ENCODE data around the gene PGM2L1. TPM values are rescaled to one million over a fixed set of nuclear protein-coding genes. Genes with fewer than 3 reads are reported as not detected.

PGM2L1 gene
- total RNA-seq, result 1 to 10 TPM in 2 of 4 donors, under 1 TPM in 2; 0.42 to 2.0 (median 0.89) TPM

DNA sequence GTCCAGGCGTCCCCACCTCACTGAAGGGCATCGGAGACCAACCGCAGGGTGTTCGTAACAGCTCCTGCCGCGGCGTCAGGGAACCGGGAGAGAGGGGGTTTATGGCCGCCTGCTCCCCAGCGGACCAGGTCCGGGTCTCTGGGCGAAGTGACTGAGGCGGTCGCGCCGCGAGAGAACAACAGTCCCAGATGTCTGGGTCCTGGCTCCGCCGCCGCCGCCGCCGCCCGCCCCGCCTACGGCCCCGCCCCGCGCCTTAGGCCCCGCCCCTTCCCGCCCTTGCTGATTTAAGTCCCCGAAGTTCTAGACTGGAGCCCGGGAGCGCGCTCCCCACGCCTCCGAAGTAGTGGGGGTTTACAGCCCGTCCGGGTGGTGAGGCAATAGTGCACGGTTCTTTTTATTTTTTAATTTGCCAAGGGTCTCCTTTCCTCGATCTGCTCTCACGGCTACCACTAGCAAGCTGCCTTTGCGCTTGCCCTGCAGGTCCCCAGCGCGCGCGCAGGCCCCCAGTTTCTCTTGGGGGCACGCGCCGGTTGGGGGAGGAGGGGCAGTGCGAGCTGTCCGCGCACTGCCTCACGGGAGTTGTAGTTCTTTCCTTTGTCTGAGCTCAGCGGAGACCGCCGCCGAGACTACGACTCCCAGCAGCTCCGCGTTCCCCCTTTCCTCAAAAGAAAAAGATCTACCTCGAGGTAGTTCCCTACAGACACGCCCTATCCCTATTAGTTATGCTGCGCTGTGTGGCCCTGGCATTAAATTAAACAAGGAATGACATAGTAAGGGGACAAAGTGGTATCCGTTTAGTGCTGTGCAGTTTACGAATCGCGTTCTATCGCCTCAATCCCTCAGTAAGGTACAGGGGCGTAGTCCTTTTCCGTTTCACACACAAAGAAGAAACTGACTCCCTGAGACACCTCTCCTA, at the start of gene PGM2L1:
Gene PGM2L1, minus strand, starts transcription at position 190 of the 916 bp plus-strand sequence. CDS start 272 bp downstream, outside the sequence.
- peak; percentile 85 for DNase-seq
- H3K27me3 ChIP-seq, result no peaks in the 10 kb centered on the region
- intact Hi-C loops (cut with DNase I), result loop anchor here (10.0 kb wide), 1 partner anchor 166 kb away; no protein-coding TSS in a partner anchor
- H3K4me3 ChIP-seq, result peak within 1 kb of the TSS; percentile 71 to 88 (median 79)
- peak in 3 of 4 donors; percentile 43 to 59 (median 50) for TF ChIP-seq POLR2A (IDR thresholded peaks at IDR 0.05)
- TF ChIP-seq, protein P1, sequence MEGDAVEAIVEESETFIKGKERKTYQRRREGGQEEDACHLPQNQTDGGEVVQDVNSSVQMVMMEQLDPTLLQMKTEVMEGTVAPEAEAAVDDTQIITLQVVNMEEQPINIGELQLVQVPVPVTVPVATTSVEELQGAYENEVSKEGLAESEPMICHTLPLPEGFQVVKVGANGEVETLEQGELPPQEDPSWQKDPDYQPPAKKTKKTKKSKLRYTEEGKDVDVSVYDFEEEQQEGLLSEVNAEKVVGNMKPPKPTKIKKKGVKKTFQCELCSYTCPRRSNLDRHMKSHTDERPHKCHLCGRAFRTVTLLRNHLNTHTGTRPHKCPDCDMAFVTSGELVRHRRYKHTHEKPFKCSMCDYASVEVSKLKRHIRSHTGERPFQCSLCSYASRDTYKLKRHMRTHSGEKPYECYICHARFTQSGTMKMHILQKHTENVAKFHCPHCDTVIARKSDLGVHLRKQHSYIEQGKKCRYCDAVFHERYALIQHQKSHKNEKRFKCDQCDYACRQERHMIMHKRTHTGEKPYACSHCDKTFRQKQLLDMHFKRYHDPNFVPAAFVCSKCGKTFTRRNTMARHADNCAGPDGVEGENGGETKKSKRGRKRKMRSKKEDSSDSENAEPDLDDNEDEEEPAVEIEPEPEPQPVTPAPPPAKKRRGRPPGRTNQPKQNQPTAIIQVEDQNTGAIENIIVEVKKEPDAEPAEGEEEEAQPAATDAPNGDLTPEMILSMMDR (IDR thresholded peaks at IDR 0.05), result peak in 1 of 6 experiments; percentile 25
- H3K27ac ChIP-seq, result peak within 1 kb of the TSS; percentile 84 to 94 (median 89)
- H3K4me1 ChIP-seq, result peaks cover 0 to 20% (median 9%) of the 10 kb centered on the region in 3 donors
- H3K36me3 ChIP-seq, result no peaks in the 10 kb centered on the region
- WGBS, 2 donors, result 0% methylated on average over 24 to 26 of the region's 71 CpGs
- H3K9me3 ChIP-seq, result no peaks in the 10 kb centered on the region

DNA sequence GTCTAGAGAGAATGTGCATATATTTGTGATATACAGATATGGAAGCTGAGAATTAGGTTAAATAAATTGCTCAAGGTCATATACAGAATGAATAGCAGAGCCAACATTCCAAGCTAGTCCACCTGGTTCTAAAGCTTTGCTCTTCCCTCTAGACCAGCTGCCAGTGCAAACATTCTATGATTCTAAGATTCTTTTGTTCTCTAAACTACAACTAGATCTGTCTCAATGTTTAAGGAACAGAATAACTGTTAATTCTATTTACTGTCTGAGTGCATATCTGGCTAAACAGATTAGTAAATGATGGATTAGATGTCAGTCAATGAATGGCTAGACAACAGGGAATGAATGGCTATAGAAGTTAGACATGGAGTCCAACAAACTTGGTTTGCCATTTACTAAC, 49.5 kb upstream of the PGM2L1 start:
- H3K36me3 ChIP-seq, result no peaks in the 10 kb centered on the region
- no peak overlapping the region for H3K27ac ChIP-seq
- no peaks in the 10 kb centered on the region for H3K9me3 ChIP-seq
- H3K4me3 ChIP-seq, result no peak overlapping the region
- no peaks in the 10 kb centered on the region for H3K27me3 ChIP-seq
- H3K4me1 ChIP-seq, result peaks cover 0 to 40% (median 9%) of the 10 kb centered on the region in 3 donors
- no peak for TF ChIP-seq POLR2A (IDR thresholded peaks at IDR 0.05)
- intact Hi-C loops (cut with DNase I), result loop anchor here (5.0 kb wide), 2 partner anchors 55 to 190 kb away; no protein-coding TSS in a partner anchor
- no peak for DNase-seq

DNA sequence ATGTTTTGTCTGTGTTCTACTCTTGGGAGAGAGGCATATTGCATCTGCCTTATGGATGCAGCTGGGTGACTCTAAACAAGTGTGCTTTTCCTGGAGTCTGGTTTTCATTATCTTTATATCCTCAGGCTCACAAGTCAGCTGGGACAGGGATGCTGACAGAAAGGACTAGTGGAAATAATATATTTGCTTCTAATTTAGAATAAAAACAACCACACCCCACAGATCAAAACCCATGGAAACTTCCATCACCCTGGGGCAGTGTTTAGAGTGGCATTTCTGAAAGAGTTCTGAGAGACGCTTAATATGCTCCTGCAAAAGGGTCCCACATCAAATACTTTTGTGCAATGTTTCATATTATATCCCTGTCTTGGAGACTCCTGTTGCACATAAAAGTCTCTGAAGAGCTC, 48.3 kb upstream of the PGM2L1 start:
- H3K4me1 ChIP-seq, result peaks cover 0 to 47% (median 10%) of the 10 kb centered on the region in 3 donors
- TF ChIP-seq, protein P1 (IDR thresholded peaks at IDR 0.05), result no peak
- no peak for TF ChIP-seq POLR2A (IDR thresholded peaks at IDR 0.05)
- no peak overlapping the region for H3K4me3 ChIP-seq
- H3K9me3 ChIP-seq, result no peaks in the 10 kb centered on the region
- 50 to 88% methylated on average over 1 of the region's 1 CpG for WGBS, 2 donors
- intact Hi-C loops (cut with DNase I), result loop anchor here (5.0 kb wide), 2 partner anchors 54 to 189 kb away; no protein-coding TSS in a partner anchor
- no peaks in the 10 kb centered on the region for H3K36me3 ChIP-seq
- H3K27me3 ChIP-seq, result no peaks in the 10 kb centered on the region
- DNase-seq, result no peak
- no peak overlapping the region for H3K27ac ChIP-seq

DNA sequence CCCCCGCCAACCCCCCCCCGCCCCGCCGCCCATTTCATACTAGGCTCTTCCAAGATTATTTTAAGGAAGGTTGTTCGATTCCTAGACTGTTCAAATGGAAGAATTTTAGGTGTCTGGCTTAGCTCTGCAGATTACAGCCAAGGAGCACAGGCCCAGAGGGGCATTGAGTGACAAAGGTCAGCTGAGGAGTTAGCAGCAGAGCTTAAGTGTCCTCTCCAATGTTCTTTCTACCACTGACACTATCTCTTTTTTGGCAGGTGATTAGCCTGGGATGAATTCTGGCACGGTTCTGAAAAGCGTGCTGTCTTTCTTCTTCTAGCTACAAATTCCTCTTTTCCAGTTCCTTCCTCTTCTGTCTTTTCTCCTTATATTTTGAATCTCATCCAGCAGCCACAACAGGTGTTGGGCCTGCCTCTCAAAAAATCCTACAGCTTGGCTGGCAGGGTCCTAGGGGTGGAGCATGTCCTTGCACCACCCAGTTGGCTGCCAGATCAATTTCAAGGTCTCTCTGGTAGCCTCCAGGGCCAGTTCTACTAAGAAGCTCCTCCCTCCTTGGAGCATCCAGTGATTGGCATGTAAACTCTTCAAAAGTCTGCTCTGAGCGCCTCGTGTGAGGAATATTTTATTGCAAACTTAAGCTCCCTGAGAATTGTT, 46.1 kb upstream of the PGM2L1 start:
- H3K36me3 ChIP-seq, result no peaks in the 10 kb centered on the region
- intact Hi-C loops (cut with DNase I), result no loop called here
- peaks cover 0 to 42% (median 10%) of the 10 kb centered on the region in 3 donors for H3K4me1 ChIP-seq
- WGBS, 2 donors, result 39 to 69% methylated on average over 7 to 9 of the region's 9 CpGs
- TF ChIP-seq, protein P1 (IDR thresholded peaks at IDR 0.05), result no peak
- TF ChIP-seq POLR2A (IDR thresholded peaks at IDR 0.05), result no peak
- H3K9me3 ChIP-seq, result no peaks in the 10 kb centered on the region
- H3K4me3 ChIP-seq, result no peak overlapping the region
- H3K27me3 ChIP-seq, result no peaks in the 10 kb centered on the region
- H3K27ac ChIP-seq, result no peak overlapping the region
- DNase-seq, result no peak

DNA sequence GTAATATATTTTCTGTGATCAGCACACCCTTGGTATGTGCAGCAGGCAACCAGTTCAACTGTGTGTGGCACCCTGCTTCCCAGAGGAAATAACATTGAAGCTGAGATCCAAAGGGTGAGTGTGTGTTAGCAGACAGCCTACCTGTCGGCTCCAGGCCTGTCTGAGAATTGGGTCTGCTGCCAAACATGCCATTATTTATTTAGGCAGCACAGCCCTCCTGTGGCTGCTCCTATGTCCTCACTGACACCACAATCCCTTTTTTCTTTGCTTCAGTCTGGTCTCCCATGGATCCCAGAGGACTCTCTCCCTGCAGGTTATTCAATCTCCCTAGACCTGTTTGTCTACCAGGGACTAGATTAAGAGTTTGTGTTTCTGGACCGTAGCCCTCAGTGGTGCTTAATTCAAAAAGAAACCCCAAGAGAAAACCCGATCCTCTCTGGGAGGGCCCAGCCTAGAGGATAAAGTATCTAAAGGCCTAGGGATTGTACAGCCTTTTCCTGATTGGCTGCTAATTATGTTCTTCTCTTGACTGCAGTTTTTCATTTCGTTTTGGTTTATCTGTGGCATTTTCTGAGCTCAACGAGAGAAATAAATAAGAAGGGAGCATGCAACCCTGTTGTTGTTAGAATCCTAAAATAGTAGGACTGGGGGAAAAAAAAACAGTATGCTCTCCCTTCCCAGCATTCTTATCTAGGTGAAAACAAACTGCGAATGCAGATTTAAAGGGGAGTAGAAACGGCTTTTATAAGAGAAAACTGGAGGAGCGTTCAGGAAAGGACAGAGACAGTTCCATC, 45.0 kb upstream of the PGM2L1 start:
- H3K36me3 ChIP-seq, result no peaks in the 10 kb centered on the region
- intact Hi-C loops (cut with DNase I), result no loop called here
- H3K4me1 ChIP-seq, result peaks cover 0 to 45% (median 10%) of the 10 kb centered on the region in 3 donors
- no peak overlapping the region for H3K27ac ChIP-seq
- H3K4me3 ChIP-seq, result no peak overlapping the region
- 39 to 40% methylated on average over 8 of the region's 8 CpGs for WGBS, 2 donors
- no peaks in the 10 kb centered on the region for H3K27me3 ChIP-seq
- DNase-seq, result no peak
- H3K9me3 ChIP-seq, result no peaks in the 10 kb centered on the region
- TF ChIP-seq POLR2A (IDR thresholded peaks at IDR 0.05), result no peak
- TF ChIP-seq, protein P1 (IDR thresholded peaks at IDR 0.05), result peak in 4 of 6 experiments; percentile 33 to 49 (median 43)
